ENCODE measurements around the gene PAQR8.

The PAQR8 gene

GRCh38 chr6:52351879-52352238, 10.1 kb upstream of the PAQR8 start:
- no peak for DNase-seq

- DNase-seq, result no peak
Measured at GRCh38 chr6:52352239-52353018, 9.5 kb upstream of the PAQR8 start.

GRCh38 chr6:52356017-52356416, 5.9 kb upstream of the PAQR8 start:
- DNase-seq, result no peak

GRCh38 chr6:52359403-52359802, 2.5 kb upstream of the PAQR8 start:
- DNase-seq, result no peak

GRCh38 chr6:52360028-52360427, 1.9 kb upstream of the PAQR8 start:
- no peak for DNase-seq

GRCh38 chr6:52360601-52361413, 1.1 kb upstream of the PAQR8 start:
- no peak for DNase-seq

GRCh38 chr6:52361414-52361944, 472 bp upstream of the PAQR8 start:
- DNase-seq, result peak; percentile 20 to 32

GRCh38 chr6:52362443-52363227, 684 bp downstream of the PAQR8 start:
- DNase-seq, result peak; percentile 50 to 51

GRCh38 chr6:52363228-52363867, 1.4 kb downstream of the PAQR8 start:
- DNase-seq, result no peak

- DNase-seq, result no peak
Measured at GRCh38 chr6:52364480-52365166, 2.7 kb downstream of the PAQR8 start.

GRCh38 chr6:52365317-52365716, 3.4 kb downstream of the PAQR8 start:
- DNase-seq, result no peak

GRCh38 chr6:52365866-52366540, 4.1 kb downstream of the PAQR8 start:
- DNase-seq, result no peak

- DNase-seq, result no peak
Measured at GRCh38 chr6:52368002-52368401, 6.1 kb downstream of the PAQR8 start.

- DNase-seq, result no peak
Measured at GRCh38 chr6:52369234-52369633, 7.3 kb downstream of the PAQR8 start.

- no peak for DNase-seq
Measured at GRCh38 chr6:52371656-52372191, 9.8 kb downstream of the PAQR8 start.

- no peak for DNase-seq
Measured at GRCh38 chr6:52373151-52373690, 11.3 kb downstream of the PAQR8 start.

GRCh38 chr6:52374247-52374646, 12.3 kb downstream of the PAQR8 start:
- DNase-seq, result no peak

- no peak for DNase-seq
Measured at GRCh38 chr6:52375780-52376556, 14.0 kb downstream of the PAQR8 start.

GRCh38 chr6:52376763-52377162, 14.8 kb downstream of the PAQR8 start:
- DNase-seq, result no peak

Measured in activated CD4-positive, alpha-beta T cell treated with anti-CD3 and anti-CD28 coated beads, Interleukin-2, amount 50 U/mL, for 48 hours (primary cell).